ENCODE results near the gene ARHGAP26. TPM values are rescaled to one million over a fixed set of nuclear protein-coding genes. Genes with fewer than 3 reads are reported as not detected.

The ARHGAP26 gene
- total RNA-seq, 1 experiment from 2014 or later = 79.8 TPM

DNA sequence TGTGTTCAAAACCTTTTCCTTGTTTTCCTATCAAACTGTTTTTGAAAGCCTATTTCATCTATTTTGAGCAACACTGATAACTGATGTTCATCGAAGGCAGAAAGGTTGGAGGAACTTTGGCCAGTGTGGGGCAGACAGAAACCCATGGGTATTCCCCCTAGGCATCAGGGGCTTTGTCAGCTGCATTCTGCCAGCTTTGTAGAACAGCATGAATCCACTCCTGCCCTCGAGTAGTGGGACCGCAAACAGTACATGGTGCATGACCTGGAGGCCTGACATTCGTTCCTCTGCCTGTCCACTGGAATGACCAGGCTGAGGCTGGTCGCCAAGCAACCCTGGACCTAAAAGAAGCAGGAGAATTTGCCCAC is 22.7 kb downstream of the ARHGAP26 start:
- no peaks in the 10 kb centered on the region for H3K27me3 Mint-ChIP-seq (ENCODE audit: insufficient read depth, unreplicated experiment)
- H3K9me3 ChIP-seq = no peaks in the 10 kb centered on the region
- BruUV-seq (replicated peaks) = no TSS peak
- H3K4me3 ChIP-seq (ENCODE audit: low read depth, low read length) = no peak overlapping the region
- H3K36me3 ChIP-seq (ENCODE audit: control insufficient read depth, insufficient read depth, low read length) = no peaks in the 10 kb centered on the region
- TF ChIP-seq, protein P1, sequence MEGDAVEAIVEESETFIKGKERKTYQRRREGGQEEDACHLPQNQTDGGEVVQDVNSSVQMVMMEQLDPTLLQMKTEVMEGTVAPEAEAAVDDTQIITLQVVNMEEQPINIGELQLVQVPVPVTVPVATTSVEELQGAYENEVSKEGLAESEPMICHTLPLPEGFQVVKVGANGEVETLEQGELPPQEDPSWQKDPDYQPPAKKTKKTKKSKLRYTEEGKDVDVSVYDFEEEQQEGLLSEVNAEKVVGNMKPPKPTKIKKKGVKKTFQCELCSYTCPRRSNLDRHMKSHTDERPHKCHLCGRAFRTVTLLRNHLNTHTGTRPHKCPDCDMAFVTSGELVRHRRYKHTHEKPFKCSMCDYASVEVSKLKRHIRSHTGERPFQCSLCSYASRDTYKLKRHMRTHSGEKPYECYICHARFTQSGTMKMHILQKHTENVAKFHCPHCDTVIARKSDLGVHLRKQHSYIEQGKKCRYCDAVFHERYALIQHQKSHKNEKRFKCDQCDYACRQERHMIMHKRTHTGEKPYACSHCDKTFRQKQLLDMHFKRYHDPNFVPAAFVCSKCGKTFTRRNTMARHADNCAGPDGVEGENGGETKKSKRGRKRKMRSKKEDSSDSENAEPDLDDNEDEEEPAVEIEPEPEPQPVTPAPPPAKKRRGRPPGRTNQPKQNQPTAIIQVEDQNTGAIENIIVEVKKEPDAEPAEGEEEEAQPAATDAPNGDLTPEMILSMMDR (IDR thresholded peaks at IDR 0.05; ENCODE audit: insufficient read depth in 1 of 2, low read depth in 1 of 2, low read length in 1 of 2, severe bottlenecking in 1 of 2, unreplicated experiment in 1 of 2) = no peak
- DNase-seq = no peak
- H3K4me1 ChIP-seq = peaks cover 49% of the 10 kb centered on the region
- H3K27ac Mint-ChIP-seq (ENCODE audit: unreplicated experiment) = no peak overlapping the region
- peaks cover 7% of the 10 kb centered on the region for H3K36me3 Mint-ChIP-seq (ENCODE audit: insufficient read depth, unreplicated experiment)
- H3K9me3 Mint-ChIP-seq (ENCODE audit: unreplicated experiment) = no peaks in the 10 kb centered on the region
- no peak overlapping the region for H3K4me3 Mint-ChIP-seq (ENCODE audit: unreplicated experiment)
- CTCF ChIA-PET = interaction anchor here (0.6 kb wide), 1 partner anchor 45 kb away, joined by 8 read pairs; no protein-coding TSS in a partner anchor
- H3K27me3 ChIP-seq (replicated peaks; ENCODE audit: control insufficient read depth, insufficient read depth, low read length) = no peaks in the 10 kb centered on the region
- POLR2A ChIA-PET = no interaction called here
- peaks cover 39% of the 10 kb centered on the region for H3K4me1 Mint-ChIP-seq (ENCODE audit: low read depth, unreplicated experiment)
- intact Hi-C loops (cut with micrococcal nuclease; ENCODE audit: unreplicated experiment) = no loop called here

GRCh38 chr5:142794537-142794936 is 24.4 kb downstream of the ARHGAP26 start:
- ChIA-PET POLR2A (interaction anchor here (0.6 kb wide), 1 partner anchor 19 kb away, joined by 3 read pairs; no protein-coding TSS in a partner anchor), CTCF (interaction anchor here (1.1 to 1.3 kb wide), 2 partner anchors 23 to 73 kb away, joined by 6 to 9 read pairs; no protein-coding TSS in a partner anchor)
- BruUV-seq (replicated peaks) = no TSS peak
- H3K36me3 ChIP-seq (ENCODE audit: control insufficient read depth, insufficient read depth, low read length) = no peaks in the 10 kb centered on the region
- peak overlapping the region; percentile 6 for H3K4me3 Mint-ChIP-seq (ENCODE audit: unreplicated experiment)
- no peaks in the 10 kb centered on the region for H3K9me3 Mint-ChIP-seq (ENCODE audit: unreplicated experiment)
- H3K9me3 ChIP-seq = no peaks in the 10 kb centered on the region
- no peak overlapping the region for H3K4me3 ChIP-seq (ENCODE audit: low read depth, low read length)
- no peaks in the 10 kb centered on the region for H3K27me3 Mint-ChIP-seq (ENCODE audit: insufficient read depth, unreplicated experiment)
- peak; percentile 40 to 51 for DNase-seq
- H3K4me1 ChIP-seq = peaks cover 59% of the 10 kb centered on the region
- no peaks in the 10 kb centered on the region for H3K27me3 ChIP-seq (replicated peaks; ENCODE audit: control insufficient read depth, insufficient read depth, low read length)
- intact Hi-C loops (cut with micrococcal nuclease; ENCODE audit: unreplicated experiment) = no loop called here
- peak overlapping the region; percentile 49 for H3K27ac Mint-ChIP-seq (ENCODE audit: unreplicated experiment)
- H3K4me1 Mint-ChIP-seq (ENCODE audit: low read depth, unreplicated experiment) = peaks cover 48% of the 10 kb centered on the region
- TF ChIP-seq, protein P1 (IDR thresholded peaks at IDR 0.05; ENCODE audit: insufficient read depth in 1 of 2, low read depth in 1 of 2, low read length in 1 of 2, severe bottlenecking in 1 of 2, unreplicated experiment in 1 of 2) = no peak
- peaks cover 7% of the 10 kb centered on the region for H3K36me3 Mint-ChIP-seq (ENCODE audit: insufficient read depth, unreplicated experiment)

- TF ChIP-seq, protein P1 (IDR thresholded peaks at IDR 0.05; ENCODE audit: insufficient read depth in 1 of 2, low read depth in 1 of 2, low read length in 1 of 2, severe bottlenecking in 1 of 2, unreplicated experiment in 1 of 2) = no peak
- Histone ChIP-seq H3K27me3 (replicated peaks; ENCODE audit: control insufficient read depth, insufficient read depth, low read length) (no peaks in the 10 kb centered on the region), H3K4me3 (ENCODE audit: low read depth, low read length) (no peak overlapping the region), H3K4me1 (peaks cover 59% of the 10 kb centered on the region), H3K9me3 (no peaks in the 10 kb centered on the region), H3K36me3 (ENCODE audit: control insufficient read depth, insufficient read depth, low read length) (no peaks in the 10 kb centered on the region)
- H3K36me3 Mint-ChIP-seq (ENCODE audit: insufficient read depth, unreplicated experiment) = peaks cover 7% of the 10 kb centered on the region
- peaks cover 49% of the 10 kb centered on the region for H3K4me1 Mint-ChIP-seq (ENCODE audit: low read depth, unreplicated experiment)
- no peak for DNase-seq
- POLR2A ChIA-PET = interaction anchor here (0.6 kb wide), 1 partner anchor 18 kb away, joined by 3 read pairs; no protein-coding TSS in a partner anchor
- intact Hi-C loops (cut with micrococcal nuclease; ENCODE audit: unreplicated experiment) = no loop called here
- BruUV-seq (replicated peaks) = no TSS peak
- no peaks in the 10 kb centered on the region for H3K9me3 Mint-ChIP-seq (ENCODE audit: unreplicated experiment)
- H3K27me3 Mint-ChIP-seq (ENCODE audit: insufficient read depth, unreplicated experiment) = no peaks in the 10 kb centered on the region
- H3K4me3 Mint-ChIP-seq (ENCODE audit: unreplicated experiment) = peak overlapping the region; percentile 60
- H3K27ac Mint-ChIP-seq (ENCODE audit: unreplicated experiment) = peak overlapping the region; percentile 67
- CTCF ChIA-PET = interaction anchor here (1.1 to 1.3 kb wide), 2 partner anchors 24 to 72 kb away, joined by 6 to 9 read pairs; no protein-coding TSS in a partner anchor
These were observed 25.1 kb downstream of the ARHGAP26 start for GRCh38 chr5:142795251-142795650.
